Bronchial epithelial cell (primary cell): Measurements from ENCODE around the gene GNLY. TPM values are rescaled to one million over a fixed set of nuclear protein-coding genes. Genes with fewer than 3 reads are reported as not detected.
A peak's percentile ranks its signal among the peaks of the same experiment; 100 is the strongest.

Source experiments
- DNase-seq: peaks from one replicate; pipeline ENCODE4 v3.0.0-alpha.2; 2010; ENCODE audit warnings: low read depth
- FAIRE-seq: peaks from 2 replicates; lab custom pipeline; 2011; peaks lifted over from hg19 to GRCh38; lab: Jason Lieb, UNC
- H3K27me3 ChIP-seq: 2 replicates; pipeline ENCODE4 v1.5.1; 2011; ENCODE audit warnings: low read length; ENCODE audit not compliant: control insufficient read depth, insufficient read depth
- H3K36me3 ChIP-seq: 2 replicates; pipeline ENCODE4 v1.5.1; 2011; ENCODE audit warnings: low read length; ENCODE audit not compliant: control insufficient read depth, insufficient read depth
- H3K4me3 ChIP-seq: 2 replicates; pipeline ENCODE4 v1.5.1; 2011; ENCODE audit warnings: mild to moderate bottlenecking, low read depth, low read length, control low read depth
- total RNA-seq: library from RNA; depleted of rRNA; stranded (reverse); fragments of >200 nt; gene quantifications from 2 replicates; pipeline ENCODE4 v1.2.1, GENCODE V29; 2014
- TF ChIP-seq, protein P1 (sequence below): IDR thresholded peaks from 2 replicates; pipeline ENCODE4 v1.5.1; 2011; ENCODE audit warnings: mild to moderate bottlenecking, moderate library complexity, low read length, control low read depth, inconsistent platforms; ENCODE audit not compliant: insufficient read depth, severe bottlenecking

GNLY gene
- total RNA-seq, 1 donor from 2014 or later, result not detected

DNA sequence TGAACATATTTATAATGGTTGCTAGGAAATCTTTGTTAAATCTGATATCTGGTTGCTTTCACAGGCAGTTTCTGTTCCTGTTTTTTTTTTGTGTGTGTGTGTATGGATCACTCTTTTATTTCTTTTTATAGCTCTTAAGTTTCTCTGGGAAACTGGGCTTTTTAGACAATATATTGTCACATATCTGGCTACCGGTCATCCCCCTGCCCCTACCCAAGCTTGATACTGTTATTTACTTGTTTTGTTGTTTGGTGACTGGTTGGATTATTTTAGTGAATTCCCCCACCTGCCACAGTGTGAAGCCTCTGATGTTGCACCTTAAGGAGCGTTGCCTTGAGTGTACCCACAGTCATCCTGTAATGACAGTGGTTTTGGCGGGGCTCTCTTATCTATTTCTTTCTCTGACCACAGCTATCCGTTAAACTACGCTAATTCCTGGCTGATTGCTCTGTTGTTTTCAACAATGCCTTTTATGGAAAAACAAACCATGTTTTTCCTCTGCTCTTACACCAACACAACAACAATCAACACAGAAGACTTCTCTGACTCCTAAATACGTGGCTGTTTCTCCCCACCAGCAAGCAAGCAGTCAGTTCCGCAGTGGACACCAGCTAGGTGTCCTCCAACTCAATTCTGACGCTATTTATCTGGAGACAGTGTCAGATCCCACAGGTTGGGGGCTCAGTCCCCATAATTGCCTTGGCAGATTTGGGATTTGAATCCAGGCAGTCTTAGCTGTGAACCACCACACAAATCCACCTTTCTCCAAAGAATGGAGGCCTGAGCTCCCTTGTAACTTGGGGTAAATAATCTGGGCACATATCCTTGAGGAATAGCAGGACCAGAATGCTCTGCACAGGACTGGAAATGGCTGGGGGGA is 10.9 kb downstream of the GNLY start:
- Histone ChIP-seq H3K27me3 (no peaks in the 10 kb centered on the region), H3K4me3 (no peak overlapping the region), H3K36me3 (no peaks in the 10 kb centered on the region)
- FAIRE-seq, result no peak
- DNase-seq, result no peak
- TF ChIP-seq, protein P1, sequence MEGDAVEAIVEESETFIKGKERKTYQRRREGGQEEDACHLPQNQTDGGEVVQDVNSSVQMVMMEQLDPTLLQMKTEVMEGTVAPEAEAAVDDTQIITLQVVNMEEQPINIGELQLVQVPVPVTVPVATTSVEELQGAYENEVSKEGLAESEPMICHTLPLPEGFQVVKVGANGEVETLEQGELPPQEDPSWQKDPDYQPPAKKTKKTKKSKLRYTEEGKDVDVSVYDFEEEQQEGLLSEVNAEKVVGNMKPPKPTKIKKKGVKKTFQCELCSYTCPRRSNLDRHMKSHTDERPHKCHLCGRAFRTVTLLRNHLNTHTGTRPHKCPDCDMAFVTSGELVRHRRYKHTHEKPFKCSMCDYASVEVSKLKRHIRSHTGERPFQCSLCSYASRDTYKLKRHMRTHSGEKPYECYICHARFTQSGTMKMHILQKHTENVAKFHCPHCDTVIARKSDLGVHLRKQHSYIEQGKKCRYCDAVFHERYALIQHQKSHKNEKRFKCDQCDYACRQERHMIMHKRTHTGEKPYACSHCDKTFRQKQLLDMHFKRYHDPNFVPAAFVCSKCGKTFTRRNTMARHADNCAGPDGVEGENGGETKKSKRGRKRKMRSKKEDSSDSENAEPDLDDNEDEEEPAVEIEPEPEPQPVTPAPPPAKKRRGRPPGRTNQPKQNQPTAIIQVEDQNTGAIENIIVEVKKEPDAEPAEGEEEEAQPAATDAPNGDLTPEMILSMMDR, result no peak

DNA sequence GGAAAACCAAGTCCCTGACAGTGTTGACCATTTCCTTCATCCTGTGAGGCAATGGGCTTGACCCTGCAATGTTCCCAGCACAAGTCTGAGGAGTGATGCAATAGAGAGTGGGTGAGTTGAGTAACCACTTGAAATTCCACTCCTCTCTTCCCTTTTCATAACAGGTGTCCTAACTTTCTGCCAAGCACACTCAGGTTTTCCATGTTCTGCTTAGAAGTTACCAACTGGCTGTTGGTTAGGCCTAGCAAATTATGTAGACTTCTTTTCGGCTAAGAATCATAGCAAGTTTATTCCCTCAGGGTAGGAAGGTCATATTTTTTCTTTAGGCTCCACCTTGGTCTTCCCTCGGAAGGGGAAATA is 11.5 kb downstream of the GNLY start:
- Histone ChIP-seq H3K36me3 (no peaks in the 10 kb centered on the region), H3K27me3 (no peaks in the 10 kb centered on the region), H3K4me3 (no peak overlapping the region)
- peak; percentile 98 for DNase-seq
- FAIRE-seq, result peak; percentile 62
- TF ChIP-seq, protein P1, result no peak

DNA sequence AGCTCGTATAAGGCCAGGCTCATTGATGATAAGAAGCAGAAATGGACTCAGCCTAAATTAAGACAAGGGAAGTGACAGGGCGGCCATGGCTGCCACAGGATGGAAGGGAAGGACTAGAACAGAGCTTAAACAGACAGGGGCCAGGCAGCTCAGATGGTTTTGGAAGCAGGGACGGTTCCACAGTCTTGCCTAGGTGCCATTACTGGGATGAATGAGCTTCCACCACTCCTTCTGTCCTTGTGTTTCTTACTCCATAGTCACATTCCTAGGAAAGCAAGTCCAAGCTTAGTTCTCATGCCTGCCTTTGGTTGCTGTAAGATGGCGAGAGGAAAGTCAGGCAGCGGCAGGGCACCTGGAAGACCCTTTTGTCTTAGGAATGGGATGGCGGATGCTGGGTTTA is 11.9 kb downstream of the GNLY start:
- H3K36me3 ChIP-seq, result no peaks in the 10 kb centered on the region
- DNase-seq (no peak), FAIRE-seq (no peak)
- H3K4me3 ChIP-seq, result no peak overlapping the region
- H3K27me3 ChIP-seq, result no peaks in the 10 kb centered on the region
- TF ChIP-seq, protein P1, result no peak

DNA sequence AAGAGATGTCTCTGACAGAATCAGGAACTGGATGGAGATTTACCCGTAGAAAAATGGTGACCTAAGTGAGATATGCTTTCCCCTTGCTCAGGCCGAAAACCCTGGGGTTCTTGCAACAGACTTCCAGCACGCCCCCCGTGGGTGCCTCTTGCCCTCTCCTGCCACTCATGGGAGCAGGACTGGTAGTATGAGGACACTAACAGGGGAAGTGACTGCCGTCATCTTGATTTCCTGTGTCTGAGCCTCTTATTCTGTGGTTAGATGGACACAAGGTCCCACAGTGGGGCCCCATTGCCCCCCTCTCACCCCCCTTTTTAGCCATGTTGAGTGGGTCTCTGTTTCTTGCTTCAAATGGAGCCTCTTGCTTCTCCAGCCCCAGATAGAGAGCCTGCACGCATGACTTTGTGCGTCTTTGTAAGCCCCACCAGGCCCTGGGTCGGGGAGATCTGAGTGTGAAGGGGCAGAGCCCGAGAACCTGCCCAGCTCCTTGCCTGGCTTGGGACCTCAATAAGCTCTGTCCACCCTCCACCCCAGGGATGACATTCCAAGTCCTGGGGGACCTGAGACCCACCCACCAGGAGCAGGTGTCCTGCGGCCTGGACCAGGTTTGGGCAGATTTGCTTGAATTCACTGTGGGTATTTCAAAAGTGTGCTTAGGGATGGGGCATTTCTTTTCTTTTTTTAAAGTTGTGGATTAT is 12.6 kb downstream of the GNLY start:
- Histone ChIP-seq H3K4me3 (no peak overlapping the region), H3K27me3 (no peaks in the 10 kb centered on the region), H3K36me3 (no peaks in the 10 kb centered on the region)
- TF ChIP-seq, protein P1, result no peak
- FAIRE-seq, result no peak
- no peak for DNase-seq

DNA sequence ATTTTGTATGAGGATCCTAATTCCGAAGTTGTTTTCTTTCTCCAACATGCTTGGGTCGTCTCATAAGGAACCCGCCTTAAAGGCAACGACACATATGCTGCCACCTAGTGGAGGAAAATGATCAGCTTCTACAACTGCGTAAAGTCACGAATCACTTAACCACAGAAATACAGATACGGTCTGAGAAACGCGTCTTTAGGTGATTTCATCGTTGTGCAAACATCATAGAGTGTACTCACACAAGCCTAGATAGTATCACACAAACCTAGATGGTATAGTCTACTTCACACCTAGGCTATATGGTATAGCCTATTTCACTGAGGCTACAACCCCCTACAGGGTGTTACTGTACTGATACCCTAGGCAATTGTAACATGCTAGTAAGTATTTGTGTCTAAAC is 13.1 kb downstream of the GNLY start:
- Histone ChIP-seq H3K36me3 (no peaks in the 10 kb centered on the region), H3K27me3 (no peaks in the 10 kb centered on the region), H3K4me3 (no peak overlapping the region)
- TF ChIP-seq, protein P1, result peak; percentile 72
- DNase-seq (peak; percentile 98), FAIRE-seq (no peak)
